Thyroid gland (tissue), 4 donors: ENCODE measurements around the gene APEX2. TPM values are rescaled to one million over a fixed set of nuclear protein-coding genes. Genes with fewer than 3 reads are reported as not detected.

Experiments
- DNase-seq, 2 donors: peaks; one replicate each; pipeline ENCODE4 v3.0.0-alpha.2; 2019
- H3K27ac ChIP-seq, 3 donors: fragments of 200-600 bp; sonication (generic); 1 replicate in 2 of 3; 2 replicates in 1 of 3; pipeline ENCODE4 v1.5.1; 2016 to 2019; ENCODE audit warnings: mild to moderate bottlenecking in 1 of 3, moderate library complexity in 1 of 3
- H3K27me3 ChIP-seq: fragments of 200-600 bp; sonication (generic); one replicate; pipeline ENCODE4 v1.5.1; 2019
- H3K36me3 ChIP-seq, 2 donors: fragments of 200-600 bp; sonication (generic); one replicate each; pipeline ENCODE4 v1.5.1; 2016 to 2019
- H3K4me1 ChIP-seq, 2 donors: fragments of 200-600 bp; sonication (generic); one replicate each; pipeline ENCODE4 v1.5.1; 2017 to 2019
- H3K4me3 ChIP-seq, 3 donors: fragments of 200-600 bp; sonication (generic); replicated peaks in 1 of 3; 1 replicate in 2 of 3; 2 replicates in 1 of 3; pipeline ENCODE4 v1.5.1; 2016; ENCODE audit warnings: mild to moderate bottlenecking in 1 of 3
- H3K9me3 ChIP-seq: fragments of 200-600 bp; sonication (generic); one replicate; pipeline ENCODE4 v1.5.1; 2017
- POLR2A ChIP-seq, 2 donors: fragments of 450-650 bp; IDR thresholded peaks; one replicate each; pipeline ENCODE4 v1.6.1; 2017; ENCODE audit warnings: antibody characterized with exemption in 2 of 2, mild to moderate bottlenecking in 2 of 2, moderate library complexity in 1 of 2
- WGBS, 2 donors: methylation state at CpG; one replicate each; pipeline ENCODE4 v1.1.5; 2017; 5-methylcytosine and 5-hydroxymethylcytosine counted together
- intact Hi-C: fragments of 100-400 bp; cut with DNase I; formaldehyde crosslinking; loops from one replicate; pipeline ENCODE4 v1.15.1; 2023
- total RNA-seq, 4 donors: library from RNA; depleted of rRNA; stranded (reverse); fragments of >200 nt; gene quantifications; one replicate each; pipeline ENCODE4 v1.2.3, GENCODE V29; 2016
- TF ChIP-seq, protein P1 (sequence below), 6 experiments: fragments of 200-600 bp in 3 of 6; fragments of 450-650 bp in 3 of 6; sonication (generic) in 3 of 6; IDR thresholded peaks; one replicate each; pipeline ENCODE4 v1.5.1; 2016 to 2019; ENCODE audit warnings: antibody characterized with exemption in 6 of 6, mild to moderate bottlenecking in 2 of 6, inconsistent platforms in 1 of 6, moderate library complexity in 1 of 6

The APEX2 gene
- total RNA-seq, 4 donors from 2014 or later: 7.0 to 13.9 (median 9.7) TPM

DNA sequence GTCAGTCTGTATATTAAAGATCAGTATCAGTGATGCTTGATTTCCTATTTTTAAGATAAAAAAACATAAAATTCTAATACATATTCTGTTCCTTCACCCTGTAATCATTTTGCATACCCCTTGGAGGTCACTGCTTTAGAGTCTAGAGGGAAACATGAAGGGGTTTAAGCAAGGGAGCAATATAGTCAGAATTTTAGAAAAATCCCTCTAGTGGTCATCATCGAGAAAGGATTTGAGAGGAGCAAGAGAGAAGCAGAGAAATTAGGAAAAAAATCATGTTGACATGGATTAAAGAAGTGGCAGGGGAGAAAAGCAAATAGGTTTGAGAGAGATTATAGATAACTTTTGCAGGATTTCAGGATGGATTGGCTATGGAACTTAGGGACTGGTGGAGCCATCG is 11.1 kb downstream of the APEX2 start:
- H3K27me3 ChIP-seq: no peaks in the 10 kb centered on the region

DNA sequence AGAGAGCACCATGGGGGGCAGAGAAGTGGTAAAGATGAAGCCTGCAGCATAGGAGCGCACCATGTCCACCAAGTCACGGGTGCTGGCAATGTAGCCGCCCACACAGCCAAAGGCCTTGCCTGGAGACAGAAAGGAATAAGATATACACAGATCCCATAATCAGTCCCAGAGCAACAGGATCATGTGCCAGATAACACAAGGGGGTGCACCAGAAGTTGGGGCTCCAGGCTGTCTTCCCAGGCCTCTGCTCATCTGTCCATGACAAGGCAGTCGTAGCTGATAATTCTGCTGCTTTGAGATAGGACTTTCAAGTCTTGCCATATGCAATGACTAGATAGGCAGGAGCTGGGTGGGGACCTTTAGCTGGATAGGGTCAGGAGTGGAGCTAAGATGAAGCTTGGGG is 14.7 kb downstream of the APEX2 start:
- H3K4me3 ChIP-seq: no peak overlapping the region
- 100% methylated on average over 4 of the region's 4 CpGs; no CpG with 5 or more reads in 1 of the 2 donors for WGBS, 2 donors
- intact Hi-C loops: no loop called here
- H3K4me1 ChIP-seq: no peaks in the 10 kb centered on the region
- H3K9me3 ChIP-seq: no peaks in the 10 kb centered on the region
- H3K27ac ChIP-seq: no peak overlapping the region
- no peaks in the 10 kb centered on the region for H3K36me3 ChIP-seq
- TF ChIP-seq, protein P1, sequence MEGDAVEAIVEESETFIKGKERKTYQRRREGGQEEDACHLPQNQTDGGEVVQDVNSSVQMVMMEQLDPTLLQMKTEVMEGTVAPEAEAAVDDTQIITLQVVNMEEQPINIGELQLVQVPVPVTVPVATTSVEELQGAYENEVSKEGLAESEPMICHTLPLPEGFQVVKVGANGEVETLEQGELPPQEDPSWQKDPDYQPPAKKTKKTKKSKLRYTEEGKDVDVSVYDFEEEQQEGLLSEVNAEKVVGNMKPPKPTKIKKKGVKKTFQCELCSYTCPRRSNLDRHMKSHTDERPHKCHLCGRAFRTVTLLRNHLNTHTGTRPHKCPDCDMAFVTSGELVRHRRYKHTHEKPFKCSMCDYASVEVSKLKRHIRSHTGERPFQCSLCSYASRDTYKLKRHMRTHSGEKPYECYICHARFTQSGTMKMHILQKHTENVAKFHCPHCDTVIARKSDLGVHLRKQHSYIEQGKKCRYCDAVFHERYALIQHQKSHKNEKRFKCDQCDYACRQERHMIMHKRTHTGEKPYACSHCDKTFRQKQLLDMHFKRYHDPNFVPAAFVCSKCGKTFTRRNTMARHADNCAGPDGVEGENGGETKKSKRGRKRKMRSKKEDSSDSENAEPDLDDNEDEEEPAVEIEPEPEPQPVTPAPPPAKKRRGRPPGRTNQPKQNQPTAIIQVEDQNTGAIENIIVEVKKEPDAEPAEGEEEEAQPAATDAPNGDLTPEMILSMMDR (IDR thresholded peaks at IDR 0.05): no peak
- no peak for TF ChIP-seq POLR2A (IDR thresholded peaks at IDR 0.05)
- no peak for DNase-seq
- H3K27me3 ChIP-seq: no peaks in the 10 kb centered on the region

More for the DNA sequence above, 11.1 kb downstream of the APEX2 start:
- Histone ChIP-seq H3K36me3 (no peaks in the 10 kb centered on the region), H3K4me3 (no peak overlapping the region), H3K9me3 (no peaks in the 10 kb centered on the region), H3K27ac (no peak overlapping the region), H3K4me1 (no peaks in the 10 kb centered on the region)
- WGBS, 2 donors: 30 to 45% methylated on average over 2 of the region's 2 CpGs
- TF ChIP-seq POLR2A (IDR thresholded peaks at IDR 0.05): no peak
- TF ChIP-seq, protein P1 (IDR thresholded peaks at IDR 0.05): peak in 1 of 6 experiments; percentile 14
- DNase-seq: no peak
- intact Hi-C loops: no loop called here

DNA sequence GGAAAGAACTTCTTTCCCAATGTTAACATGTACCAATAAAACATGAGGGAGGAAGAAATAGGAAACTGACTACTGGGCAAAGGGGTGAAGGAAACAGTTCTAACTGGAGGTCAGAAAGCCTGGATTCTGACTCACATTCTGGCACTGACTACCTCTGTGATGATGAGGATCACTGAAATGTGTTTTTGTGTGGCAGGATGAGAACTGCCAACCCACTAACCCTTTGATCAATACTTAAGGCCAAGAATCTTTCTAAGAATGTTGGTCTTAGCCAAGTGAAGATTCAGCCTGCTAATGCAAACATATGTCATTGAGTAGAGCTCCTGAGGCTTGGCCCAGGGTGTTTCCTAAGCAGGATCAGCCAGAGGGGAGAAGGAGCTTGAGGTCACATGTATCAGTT is 26.0 kb downstream of the APEX2 start:
- intact Hi-C loops: no loop called here
- no peaks in the 10 kb centered on the region for H3K36me3 ChIP-seq
- H3K27ac ChIP-seq: no peak overlapping the region
- H3K4me3 ChIP-seq: no peak overlapping the region
- H3K9me3 ChIP-seq: no peaks in the 10 kb centered on the region
- TF ChIP-seq POLR2A (IDR thresholded peaks at IDR 0.05): no peak
- TF ChIP-seq, protein P1 (IDR thresholded peaks at IDR 0.05): no peak
- DNase-seq: no peak
- H3K27me3 ChIP-seq: no peaks in the 10 kb centered on the region
- H3K4me1 ChIP-seq: no peaks in the 10 kb centered on the region

DNA sequence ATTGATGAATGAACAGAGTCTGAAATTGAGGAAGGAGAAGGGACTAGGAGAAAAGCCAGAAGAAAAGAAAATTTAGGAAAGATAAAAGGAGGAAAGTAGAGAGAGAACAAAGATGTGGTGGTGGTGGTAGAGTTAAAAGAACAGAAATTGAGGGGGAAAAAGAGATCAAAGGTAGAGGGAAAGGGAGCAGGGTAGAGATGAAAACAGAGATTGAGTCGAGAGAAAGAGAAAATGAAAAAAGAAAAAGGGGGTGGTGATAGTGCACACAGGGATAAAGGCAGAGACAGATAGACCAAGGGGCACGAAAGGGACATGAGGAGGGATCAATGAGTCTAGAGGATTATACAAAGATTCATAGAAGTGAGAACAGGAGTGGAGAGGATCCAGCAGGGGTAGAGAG is 26.7 kb downstream of the APEX2 start:
- no peak for TF ChIP-seq POLR2A (IDR thresholded peaks at IDR 0.05)
- TF ChIP-seq, protein P1 (IDR thresholded peaks at IDR 0.05): no peak
- intact Hi-C loops: no loop called here
- H3K4me1 ChIP-seq: no peaks in the 10 kb centered on the region
- H3K27me3 ChIP-seq: no peaks in the 10 kb centered on the region
- WGBS, 2 donors: 73 to 74% methylated on average over 2 of the region's 2 CpGs
- no peak overlapping the region for H3K27ac ChIP-seq
- H3K9me3 ChIP-seq: no peaks in the 10 kb centered on the region
- no peak for DNase-seq
- H3K4me3 ChIP-seq: no peak overlapping the region
- no peaks in the 10 kb centered on the region for H3K36me3 ChIP-seq

DNA sequence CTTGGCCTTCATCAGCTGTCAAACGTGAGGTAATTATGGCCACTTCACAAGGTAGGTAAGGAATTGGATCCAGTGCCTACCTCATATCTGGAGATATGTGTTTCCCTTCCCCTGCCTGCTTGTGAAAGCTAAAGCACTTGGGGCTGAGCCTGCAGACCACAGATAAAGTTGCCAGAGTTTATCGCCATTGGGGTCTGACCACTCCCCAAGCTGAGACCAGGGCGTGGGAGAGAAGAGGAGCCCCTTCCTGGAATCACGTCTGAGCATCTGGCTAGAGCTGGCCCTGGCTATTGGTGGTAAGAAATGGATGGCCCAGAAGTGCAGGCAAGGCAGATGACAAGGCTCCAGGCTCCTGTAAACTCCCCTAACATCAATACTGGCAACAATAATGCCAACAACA is 27.9 kb downstream of the APEX2 start:
- no peaks in the 10 kb centered on the region for H3K4me1 ChIP-seq
- no peak overlapping the region for H3K4me3 ChIP-seq
- no peaks in the 10 kb centered on the region for H3K36me3 ChIP-seq
- 78 to 92% methylated on average over 3 to 4 of the region's 4 CpGs for WGBS, 2 donors
- H3K27me3 ChIP-seq: no peaks in the 10 kb centered on the region
- H3K9me3 ChIP-seq: no peaks in the 10 kb centered on the region
- intact Hi-C loops: no loop called here
- no peak for DNase-seq
- TF ChIP-seq, protein P1 (IDR thresholded peaks at IDR 0.05): no peak
- TF ChIP-seq POLR2A (IDR thresholded peaks at IDR 0.05): no peak
- H3K27ac ChIP-seq: no peak overlapping the region
